Measurements from ENCODE around the gene THBS2. TPM values are rescaled to one million over a fixed set of nuclear protein-coding genes. Genes with fewer than 3 reads are reported as not detected.
"Not testable (repeated sequence)": the region's sequence is repeated elsewhere in the genome, so short reads cannot be mapped to it uniquely, and the experiment has no call there.

THBS2 gene
- total RNA-seq, 2 experiments from 2014 or later, result not detected

DNA sequence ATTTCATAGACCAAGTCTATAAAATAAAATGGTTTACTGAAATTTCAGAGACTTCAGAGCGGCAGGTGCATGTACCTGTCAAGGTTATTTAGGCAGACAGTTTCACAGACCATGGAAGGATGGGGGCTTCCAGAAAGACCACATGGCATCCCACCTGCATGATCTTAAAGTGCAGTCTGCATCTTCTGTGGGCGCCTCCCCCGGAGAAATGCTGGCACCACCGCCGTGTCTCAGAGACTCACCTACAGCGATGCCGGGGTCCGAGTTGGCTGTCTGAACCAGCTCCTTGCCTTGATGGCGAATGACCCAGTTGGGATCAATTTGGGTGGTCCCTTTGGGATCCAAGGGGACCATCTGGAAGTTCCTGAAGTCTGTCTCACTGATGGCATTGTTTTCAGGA, 30.6 kb downstream of the THBS2 start:
- Mint-ChIP-seq H3K4me1 (ENCODE audit: low read depth) (no peaks in the 10 kb centered on the region), H3K9me3 (ENCODE audit: insufficient read depth) (no peaks in the 10 kb centered on the region), H3K27ac (no peak overlapping the region), H3K27me3 (ENCODE audit: low read depth) (no peaks in the 10 kb centered on the region), H3K36me3 (ENCODE audit: low read depth) (no peaks in the 10 kb centered on the region), H3K4me3 (no peak overlapping the region)
- POLR2A ChIA-PET, result interaction anchor here (1.1 kb wide), 1 partner anchor 10 kb away, joined by 3 read pairs; no protein-coding TSS in a partner anchor
- no peak for ATAC-seq
- CTCF ChIA-PET, result no interaction called here
- DNase-seq, result no peak

DNA sequence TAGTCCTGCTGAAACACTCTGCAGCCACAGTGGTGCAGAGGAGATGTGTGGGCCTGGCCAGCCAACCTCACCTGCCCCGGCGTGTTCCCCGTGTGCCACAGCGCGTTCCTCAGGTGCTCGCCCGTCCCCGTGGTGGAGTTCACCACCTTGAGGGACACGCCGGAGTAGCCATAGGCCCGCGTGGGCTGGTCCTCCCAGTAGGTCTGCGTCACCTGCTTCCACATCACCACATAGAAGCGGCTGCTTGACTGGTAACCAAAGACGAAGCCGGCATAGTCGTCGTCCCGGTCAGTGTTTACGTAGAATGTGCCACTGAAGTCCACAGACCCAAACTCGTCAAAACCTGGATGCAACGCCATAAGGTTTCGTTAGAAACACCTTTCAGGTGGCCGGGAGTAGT, 31.5 kb downstream of the THBS2 start:
- no peak for DNase-seq
- POLR2A ChIA-PET, result no interaction called here
- no peak overlapping the region for H3K27ac Mint-ChIP-seq
- ATAC-seq, result no peak
- no peak overlapping the region for H3K4me3 Mint-ChIP-seq
- no peaks in the 10 kb centered on the region for H3K36me3 Mint-ChIP-seq (ENCODE audit: low read depth)
- no peaks in the 10 kb centered on the region for H3K9me3 Mint-ChIP-seq (ENCODE audit: insufficient read depth)
- no peaks in the 10 kb centered on the region for H3K27me3 Mint-ChIP-seq (ENCODE audit: low read depth)
- CTCF ChIA-PET, result no interaction called here
- H3K4me1 Mint-ChIP-seq (ENCODE audit: low read depth), result no peaks in the 10 kb centered on the region

DNA sequence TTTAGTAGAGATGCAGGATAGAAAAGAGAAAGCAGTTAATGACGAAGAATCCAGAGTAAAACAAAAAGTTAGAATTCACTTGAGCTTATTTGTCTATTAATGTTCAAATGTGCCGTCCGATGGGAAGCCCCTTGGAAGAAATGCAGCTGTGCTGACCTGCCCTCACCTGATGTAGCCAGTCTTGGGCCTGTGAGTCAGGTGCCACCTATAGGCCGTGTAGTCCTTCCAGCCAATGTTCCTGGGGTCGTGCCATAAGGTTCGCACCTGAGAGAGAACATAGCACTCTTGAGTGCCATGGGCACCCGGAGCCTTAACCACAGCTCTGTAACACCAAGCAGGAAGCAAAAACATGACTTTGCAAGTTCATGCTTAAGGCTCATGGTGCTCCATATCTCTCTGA, 32.4 kb downstream of the THBS2 start:
- ChIA-PET POLR2A (no interaction called here), CTCF (no interaction called here)
- DNase-seq (no peak), ATAC-seq (no peak)
- Mint-ChIP-seq H3K4me3 (no peak overlapping the region), H3K27me3 (ENCODE audit: low read depth) (no peaks in the 10 kb centered on the region), H3K27ac (no peak overlapping the region), H3K9me3 (ENCODE audit: insufficient read depth) (no peaks in the 10 kb centered on the region), H3K4me1 (ENCODE audit: low read depth) (no peaks in the 10 kb centered on the region), H3K36me3 (ENCODE audit: low read depth) (no peaks in the 10 kb centered on the region)

DNA sequence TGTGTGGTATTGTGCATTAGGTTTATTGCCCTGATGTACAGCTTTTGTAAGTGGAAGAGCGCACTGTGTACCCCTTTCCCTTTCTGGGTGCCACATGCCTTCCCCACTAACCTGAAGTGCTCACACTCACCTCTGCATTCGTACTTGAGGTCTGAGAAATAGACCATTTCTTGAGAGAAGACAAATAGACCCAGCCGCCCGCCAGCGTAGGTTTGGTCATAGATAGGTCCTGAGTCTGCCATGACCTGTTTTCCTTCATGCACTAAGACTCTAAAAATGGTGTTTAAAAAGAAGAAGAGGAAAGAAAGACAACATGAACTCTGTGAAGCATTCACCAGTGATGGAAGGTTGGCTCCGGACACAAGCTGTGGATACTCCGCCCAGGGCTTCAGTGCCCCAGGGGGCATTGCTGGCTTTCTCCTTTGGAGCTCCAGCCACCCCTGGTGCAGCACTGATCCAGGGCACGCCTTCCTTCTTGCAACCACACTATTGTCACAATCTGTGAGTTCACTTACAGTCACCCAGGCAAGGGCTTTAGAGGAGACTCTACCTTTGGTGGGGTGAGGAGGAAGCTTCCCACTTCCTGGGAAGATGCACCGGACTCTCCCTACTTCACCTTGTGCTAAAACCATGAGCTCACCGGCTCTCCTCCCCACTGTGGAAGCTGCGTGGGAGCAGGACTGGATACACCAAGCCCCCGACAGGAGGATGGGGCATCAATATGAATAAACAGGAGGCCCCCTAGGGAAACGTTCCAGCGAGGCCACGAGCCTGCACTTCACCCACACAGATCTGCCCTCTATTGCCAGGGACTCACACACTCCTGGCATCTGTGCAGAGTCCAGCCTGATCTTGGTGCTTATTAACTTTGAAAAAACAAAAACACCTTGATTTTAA, 33.3 kb downstream of the THBS2 start:
- CTCF ChIA-PET, result no interaction called here
- Mint-ChIP-seq H3K9me3 (ENCODE audit: insufficient read depth) (no peaks in the 10 kb centered on the region), H3K27me3 (ENCODE audit: low read depth) (no peaks in the 10 kb centered on the region), H3K4me3 (no peak overlapping the region), H3K4me1 (ENCODE audit: low read depth) (no peaks in the 10 kb centered on the region), H3K27ac (no peak overlapping the region), H3K36me3 (ENCODE audit: low read depth) (no peaks in the 10 kb centered on the region)
- ATAC-seq, result no peak
- no peak for DNase-seq
- POLR2A ChIA-PET, result no interaction called here

DNA sequence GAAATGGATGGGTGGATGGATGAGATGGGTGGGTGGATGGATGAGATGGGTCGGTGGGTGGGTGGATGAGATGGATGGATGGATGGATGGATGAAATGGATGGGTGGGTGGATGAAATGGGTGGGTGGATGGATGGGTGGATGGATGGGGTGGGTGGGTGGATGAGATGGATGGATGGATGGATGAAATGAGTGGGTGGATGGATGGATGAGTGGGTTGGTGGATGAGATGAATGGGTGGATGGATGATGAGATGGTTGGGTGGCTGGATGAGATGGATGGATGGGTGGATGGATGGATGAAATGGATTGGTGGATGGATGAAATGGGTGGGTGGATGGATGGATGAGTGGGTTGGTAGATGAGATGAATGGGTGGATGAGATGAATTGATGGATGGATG, 35.7 kb downstream of the THBS2 start:
- ChIA-PET POLR2A (no interaction called here), CTCF (no interaction called here)
- H3K9me3 Mint-ChIP-seq (ENCODE audit: insufficient read depth), result no peaks in the 10 kb centered on the region
- no peak overlapping the region for H3K4me3 Mint-ChIP-seq
- H3K27ac Mint-ChIP-seq, result no peak overlapping the region
- ATAC-seq (no peak), DNase-seq (no peak)
- H3K4me1 Mint-ChIP-seq (ENCODE audit: low read depth), result no peaks in the 10 kb centered on the region
- no peaks in the 10 kb centered on the region for H3K36me3 Mint-ChIP-seq (ENCODE audit: low read depth)
- H3K27me3 Mint-ChIP-seq (ENCODE audit: low read depth), result no peaks in the 10 kb centered on the region

DNA sequence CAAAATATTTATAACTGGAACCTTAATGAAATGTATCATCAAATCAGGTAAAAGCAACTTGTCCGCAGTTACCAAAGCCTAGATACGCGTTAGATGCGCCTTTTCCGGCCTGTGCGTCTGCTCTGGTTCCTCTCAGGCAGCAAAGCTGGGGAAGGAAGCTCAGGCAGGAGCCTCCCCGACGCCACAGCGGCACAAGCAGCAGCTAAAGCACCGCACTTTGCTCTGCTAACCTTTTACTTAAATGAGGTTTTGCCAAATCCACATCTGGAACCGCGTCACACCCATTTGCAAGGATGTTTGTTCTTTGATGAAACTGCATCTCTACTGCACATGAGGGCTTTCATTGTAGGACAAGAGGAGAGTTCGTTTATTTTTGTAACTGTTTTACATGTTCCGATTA, 36.8 kb downstream of the THBS2 start:
- Mint-ChIP-seq H3K27me3 (ENCODE audit: low read depth) (no peaks in the 10 kb centered on the region), H3K9me3 (ENCODE audit: insufficient read depth) (no peaks in the 10 kb centered on the region), H3K36me3 (ENCODE audit: low read depth) (peaks cover 3% of the 10 kb centered on the region), H3K27ac (no peak overlapping the region), H3K4me1 (ENCODE audit: low read depth) (peaks cover 5% of the 10 kb centered on the region), H3K4me3 (no peak overlapping the region)
- ChIA-PET POLR2A (no interaction called here), CTCF (no interaction called here)
- DNase-seq, result no peak
- no peak for ATAC-seq

DNA sequence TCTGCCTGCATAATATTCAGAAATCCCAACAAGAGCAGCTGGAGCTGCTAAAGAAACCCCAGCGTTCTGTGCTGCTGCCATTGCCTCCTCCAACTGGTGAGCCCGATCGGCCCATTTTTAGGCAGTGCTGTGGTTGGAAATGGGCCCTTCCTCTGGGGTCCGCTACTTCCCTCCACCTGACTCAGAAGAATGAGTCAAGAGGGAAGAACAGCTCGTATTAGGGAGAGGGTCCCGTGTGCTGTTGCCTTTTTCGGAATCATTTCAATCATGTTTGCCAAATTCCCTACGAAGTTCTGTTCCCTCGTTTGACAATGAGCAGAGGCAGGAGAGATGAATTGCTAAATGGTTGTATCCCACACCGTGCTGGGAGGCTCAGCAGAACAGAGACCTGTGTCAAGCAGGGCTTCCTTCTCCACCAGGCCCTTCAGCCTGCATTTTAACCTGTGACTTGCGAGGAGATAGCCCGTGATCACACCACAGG, 38.4 kb downstream of the THBS2 start:
- Mint-ChIP-seq H3K27ac (no peak overlapping the region), H3K27me3 (ENCODE audit: low read depth) (no peaks in the 10 kb centered on the region), H3K36me3 (ENCODE audit: low read depth) (peaks cover 15% of the 10 kb centered on the region), H3K4me3 (no peak overlapping the region), H3K9me3 (ENCODE audit: insufficient read depth) (peaks cover 9% of the 10 kb centered on the region), H3K4me1 (ENCODE audit: low read depth) (peaks cover 6% of the 10 kb centered on the region)
- POLR2A ChIA-PET, result no interaction called here
- CTCF ChIA-PET, result no interaction called here
- ATAC-seq (no peak), DNase-seq (no peak)

DNA sequence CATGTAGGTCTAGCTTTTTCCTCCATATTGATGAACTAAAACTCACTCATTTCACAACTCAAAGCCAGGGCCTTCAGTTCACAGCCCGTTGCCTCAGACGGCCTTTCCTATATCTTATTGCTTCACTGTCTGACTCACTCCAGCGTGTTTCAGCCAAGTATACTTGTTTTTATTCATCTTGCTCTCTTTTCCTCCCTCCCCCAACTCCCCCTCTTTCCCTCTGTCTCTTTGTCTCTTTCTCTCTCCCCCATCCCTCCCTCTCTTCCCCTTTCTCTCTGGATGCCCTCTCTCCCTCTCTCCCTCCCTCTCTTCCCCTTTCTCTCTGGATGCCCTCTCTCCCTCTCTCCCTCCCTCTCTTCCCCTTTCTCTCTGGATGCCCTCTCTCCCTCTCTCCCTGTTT, 38.9 kb downstream of the THBS2 start:
- ATAC-seq; H3K4me3 Mint-ChIP-seq; DNase-seq; H3K4me1 Mint-ChIP-seq (ENCODE audit: low read depth); CTCF ChIA-PET; H3K27ac Mint-ChIP-seq; H3K27me3 Mint-ChIP-seq (ENCODE audit: low read depth); H3K9me3 Mint-ChIP-seq (ENCODE audit: insufficient read depth): not testable (repeated sequence)
- peaks cover 15% of the 10 kb centered on the region for H3K36me3 Mint-ChIP-seq (ENCODE audit: low read depth)
- POLR2A ChIA-PET, result interaction anchor here (1.2 kb wide), 1 partner anchor 26 kb away, joined by 3 read pairs; no protein-coding TSS in a partner anchor

DNA sequence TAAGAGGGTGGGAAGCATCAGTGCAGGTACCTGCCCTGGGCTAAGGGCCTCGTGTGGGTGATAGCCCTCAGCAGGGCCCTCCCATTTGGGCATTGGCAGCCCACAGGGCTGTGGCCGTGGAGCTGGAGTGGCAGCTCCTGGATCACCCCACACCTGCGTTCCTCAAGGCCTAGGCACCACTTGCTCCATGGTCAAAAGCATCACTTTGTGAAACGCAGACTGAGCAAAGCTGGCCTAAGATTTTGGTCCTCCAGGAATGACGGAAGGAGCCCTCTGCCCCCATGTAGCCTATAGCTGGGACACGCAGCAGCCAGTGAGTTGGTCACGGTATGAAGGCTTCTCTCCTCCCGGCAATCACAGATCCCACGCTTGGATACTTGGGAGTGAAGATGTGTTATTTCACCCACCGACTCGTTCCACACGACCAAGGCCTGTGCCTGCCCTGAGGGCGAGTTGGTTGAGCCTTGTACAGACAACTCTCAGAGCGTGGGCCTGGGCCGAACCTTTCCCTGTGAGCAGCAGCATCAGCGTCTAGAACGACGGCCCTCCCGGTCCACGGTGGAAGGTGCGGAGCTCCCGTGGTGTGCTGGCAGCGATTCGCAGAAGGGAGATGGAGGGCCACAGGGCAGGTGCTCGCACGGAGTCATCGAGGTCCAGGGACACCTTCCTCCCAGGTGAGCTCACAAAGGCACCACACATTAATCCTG, 39.7 kb downstream of the THBS2 start:
- Mint-ChIP-seq H3K4me1 (ENCODE audit: low read depth) (peaks cover 9% of the 10 kb centered on the region), H3K27ac (no peak overlapping the region), H3K27me3 (ENCODE audit: low read depth) (no peaks in the 10 kb centered on the region), H3K9me3 (ENCODE audit: insufficient read depth) (peaks cover 16% of the 10 kb centered on the region), H3K36me3 (ENCODE audit: low read depth) (peaks cover 18% of the 10 kb centered on the region), H3K4me3 (no peak overlapping the region)
- CTCF ChIA-PET, result no interaction called here
- POLR2A ChIA-PET, result interaction anchor here (0.6 to 1.2 kb wide), 4 partner anchors 9 to 488 kb away, joined by 3 read pairs; partner anchors contain the start of genes C6orf120 and WDR27
- no peak for ATAC-seq
- no peak for DNase-seq

DNA sequence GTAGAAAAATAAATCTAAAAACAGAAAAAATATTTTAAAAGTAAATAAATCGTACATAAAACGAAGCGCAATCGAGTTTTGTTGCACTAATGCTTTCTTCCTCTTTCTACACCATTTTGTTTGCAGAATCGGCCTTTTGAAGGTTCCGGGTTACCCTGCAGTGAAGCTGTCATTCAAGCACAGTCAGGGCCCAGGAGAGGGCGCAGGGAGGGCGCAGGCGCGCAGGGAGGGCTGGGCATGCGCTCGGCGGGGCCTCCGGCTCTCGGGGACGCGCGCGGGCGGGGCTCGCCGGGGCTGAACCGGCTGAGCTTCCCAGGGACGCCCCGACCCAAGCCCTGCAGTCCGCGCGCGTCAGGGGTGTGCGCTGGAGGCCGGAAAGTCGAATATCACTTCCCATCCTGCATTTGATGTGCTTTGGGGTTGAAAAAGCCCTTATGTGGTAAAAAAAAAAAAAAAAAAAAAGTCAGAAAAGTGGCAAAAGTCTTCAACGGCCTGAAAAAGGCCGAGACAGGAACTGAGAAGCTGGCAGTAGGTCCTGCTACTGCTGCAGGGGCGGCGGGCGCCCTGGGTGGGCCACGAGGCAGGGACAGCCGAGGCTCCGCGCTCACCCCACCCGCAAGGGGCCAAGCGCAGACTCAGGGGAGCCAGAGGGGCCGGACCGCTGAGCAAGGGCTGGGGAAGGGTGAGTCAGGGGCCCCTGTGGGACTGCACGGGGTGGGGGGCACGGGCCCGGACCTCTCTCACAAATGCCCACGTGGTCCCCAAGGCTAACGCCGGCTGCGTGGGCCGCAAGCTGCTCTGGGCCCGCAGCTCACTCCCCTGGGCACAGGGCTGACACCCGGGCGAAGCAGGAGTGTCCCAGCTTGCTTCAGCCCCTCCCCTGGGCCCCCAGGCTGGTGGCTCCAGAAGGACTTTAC, 40.5 kb downstream of the THBS2 start:
- POLR2A ChIA-PET, result interaction anchor here (0.6 to 1.0 kb wide), 4 partner anchors 10 to 489 kb away, joined by 3 to 4 read pairs (median 3); partner anchors contain the start of genes C6orf120 and WDR27
- Mint-ChIP-seq H3K9me3 (ENCODE audit: insufficient read depth) (peaks cover 20% of the 10 kb centered on the region), H3K27me3 (ENCODE audit: low read depth) (no peaks in the 10 kb centered on the region), H3K27ac (peak overlapping the region; percentile 30), H3K4me3 (peak overlapping the region; percentile 52), H3K36me3 (ENCODE audit: low read depth) (peaks cover 22% of the 10 kb centered on the region), H3K4me1 (ENCODE audit: low read depth) (peaks cover 13% of the 10 kb centered on the region)
- CTCF ChIA-PET, result interaction anchor here (0.6 kb wide), 1 partner anchor 25 kb away, joined by 3 read pairs; no protein-coding TSS in a partner anchor
- ATAC-seq (peak; percentile 100), DNase-seq (peak; percentile 93)

DNA sequence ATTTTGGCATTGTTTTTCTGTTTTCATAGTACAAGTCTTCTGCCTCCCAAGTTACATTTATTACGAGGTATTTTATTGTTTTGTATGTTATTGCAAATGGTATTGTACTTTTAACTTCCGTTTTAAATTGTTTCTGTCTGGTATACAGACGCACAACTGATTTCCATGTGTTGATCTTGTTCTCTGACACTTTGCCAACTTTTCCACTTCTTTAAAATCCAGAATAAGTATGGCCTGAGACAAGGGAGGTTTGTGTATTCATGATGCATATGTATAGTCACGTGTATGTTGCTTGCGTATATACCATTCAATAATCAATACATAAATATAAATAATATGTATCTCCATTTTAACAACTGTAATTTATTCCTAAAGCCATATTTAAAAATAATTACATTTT, 41.2 kb downstream of the THBS2 start:
- H3K27ac Mint-ChIP-seq, result no peak overlapping the region
- POLR2A ChIA-PET, result no interaction called here
- no peak for ATAC-seq
- DNase-seq, result no peak
- H3K4me1 Mint-ChIP-seq (ENCODE audit: low read depth), result peaks cover 19% of the 10 kb centered on the region
- H3K4me3 Mint-ChIP-seq, result peak overlapping the region; percentile 32
- CTCF ChIA-PET, result no interaction called here
- peaks cover 28% of the 10 kb centered on the region for H3K9me3 Mint-ChIP-seq (ENCODE audit: insufficient read depth)
- H3K27me3 Mint-ChIP-seq (ENCODE audit: low read depth), result no peaks in the 10 kb centered on the region
- H3K36me3 Mint-ChIP-seq (ENCODE audit: low read depth), result peaks cover 26% of the 10 kb centered on the region
